HG02798 (cell line): ENCODE measurements around the gene LAMA3.

ENCODE experiments used
- ATAC-seq: cut with Tn5 transposase; IDR thresholded peaks from one replicate; pipeline ENCODE4 v1.9.1; 2021; ENCODE audit warnings: mild to moderate bottlenecking; ENCODE audit not compliant: unreplicated experiment, poor library complexity

The LAMA3 gene

GRCh38 chr18:23842305-23842704, 153.1 kb downstream of the LAMA3 start:
- ATAC-seq, result no peak

DNA sequence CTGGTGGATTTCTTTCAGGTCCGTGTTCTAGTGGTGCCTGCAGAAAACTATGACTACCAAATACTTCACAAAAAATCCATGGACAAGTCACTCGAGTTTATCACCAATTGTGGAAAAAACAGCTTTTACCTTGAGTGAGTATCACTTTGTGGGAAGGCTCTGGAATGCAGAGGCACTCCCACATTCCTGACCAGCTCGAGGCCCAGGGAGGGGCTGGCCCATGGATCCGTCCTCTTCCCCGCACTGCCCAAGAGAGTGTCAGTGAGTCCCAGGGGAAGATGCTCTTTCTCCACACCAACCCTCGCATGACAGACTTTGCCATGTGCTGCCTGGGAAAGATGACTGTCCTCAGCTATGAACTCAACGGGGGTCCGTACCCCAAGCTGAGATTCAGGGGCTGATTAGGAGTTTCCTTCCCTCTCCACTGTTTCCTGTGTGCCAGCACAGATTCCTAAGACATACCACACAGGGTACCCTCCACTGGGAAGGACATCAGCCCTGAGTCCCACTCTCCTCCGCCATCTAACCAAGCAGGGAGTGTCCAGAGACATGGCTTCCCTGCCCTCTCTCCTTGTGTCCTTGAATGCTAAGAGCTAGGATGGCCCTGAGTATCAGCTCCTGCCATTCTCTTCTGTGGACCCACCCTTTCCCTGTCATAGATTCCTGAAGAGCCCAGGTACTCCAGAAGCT, 155.9 kb downstream of the LAMA3 start:
- no peak for ATAC-seq

DNA sequence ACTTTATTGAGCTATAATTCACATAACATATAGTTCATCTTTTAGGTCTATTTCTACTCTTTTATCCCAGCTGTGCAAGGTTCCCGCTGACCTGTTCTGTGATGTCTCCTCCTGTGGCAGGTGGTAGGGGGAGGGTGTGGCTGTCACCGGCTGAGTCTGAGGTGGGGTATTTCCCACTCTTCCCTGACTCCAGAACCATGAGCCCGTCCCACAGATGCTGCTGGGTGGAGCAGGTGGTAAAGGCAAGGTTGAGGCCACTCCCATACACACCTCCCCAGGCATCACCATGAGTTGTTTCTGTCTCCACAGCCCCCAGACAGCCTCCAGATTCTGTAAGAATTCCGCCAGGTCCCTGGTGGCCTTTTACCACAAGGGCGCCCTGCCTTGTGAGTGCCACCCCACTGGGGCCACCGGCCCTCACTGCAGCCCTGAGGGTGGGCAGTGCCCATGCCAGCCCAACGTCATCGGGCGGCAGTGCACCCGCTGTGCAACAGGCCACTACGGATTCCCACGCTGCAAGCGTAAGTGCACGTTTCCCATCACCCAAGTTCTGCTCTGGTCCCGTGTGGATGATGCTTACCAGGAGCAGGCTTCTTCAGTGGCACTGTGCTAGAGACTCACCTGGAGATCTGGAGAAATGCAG, 156.9 kb downstream of the LAMA3 start:
- no peak for ATAC-seq

GRCh38 chr18:23847321-23847986, 158.2 kb downstream of the LAMA3 start:
- ATAC-seq, result no peak

DNA sequence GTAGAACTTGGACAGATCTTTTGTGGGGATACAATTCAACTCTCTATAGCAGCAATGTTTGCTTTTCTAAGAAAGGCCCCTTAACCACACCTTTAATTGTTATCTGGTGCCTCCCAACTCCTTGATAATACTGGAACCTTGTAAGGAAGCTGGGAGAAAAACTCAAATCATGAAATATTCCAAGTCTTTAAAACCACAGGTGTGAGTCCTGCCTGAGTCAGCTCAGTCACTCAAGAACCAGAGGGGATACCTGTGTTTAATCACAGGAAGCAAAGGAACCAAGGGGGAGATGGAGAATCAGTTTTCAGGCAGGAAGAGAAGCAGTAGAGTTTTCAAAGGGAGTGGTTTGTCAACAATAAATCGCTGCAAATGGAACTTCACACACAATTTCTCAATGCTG, 159.9 kb downstream of the LAMA3 start:
- ATAC-seq, result no peak

GRCh38 chr18:23850215-23850614, 161.0 kb downstream of the LAMA3 start:
- ATAC-seq, result no peak

- ATAC-seq, result no peak
Observed at GRCh38 chr18:23851470-23852002, 162.3 kb downstream of the LAMA3 start.

DNA sequence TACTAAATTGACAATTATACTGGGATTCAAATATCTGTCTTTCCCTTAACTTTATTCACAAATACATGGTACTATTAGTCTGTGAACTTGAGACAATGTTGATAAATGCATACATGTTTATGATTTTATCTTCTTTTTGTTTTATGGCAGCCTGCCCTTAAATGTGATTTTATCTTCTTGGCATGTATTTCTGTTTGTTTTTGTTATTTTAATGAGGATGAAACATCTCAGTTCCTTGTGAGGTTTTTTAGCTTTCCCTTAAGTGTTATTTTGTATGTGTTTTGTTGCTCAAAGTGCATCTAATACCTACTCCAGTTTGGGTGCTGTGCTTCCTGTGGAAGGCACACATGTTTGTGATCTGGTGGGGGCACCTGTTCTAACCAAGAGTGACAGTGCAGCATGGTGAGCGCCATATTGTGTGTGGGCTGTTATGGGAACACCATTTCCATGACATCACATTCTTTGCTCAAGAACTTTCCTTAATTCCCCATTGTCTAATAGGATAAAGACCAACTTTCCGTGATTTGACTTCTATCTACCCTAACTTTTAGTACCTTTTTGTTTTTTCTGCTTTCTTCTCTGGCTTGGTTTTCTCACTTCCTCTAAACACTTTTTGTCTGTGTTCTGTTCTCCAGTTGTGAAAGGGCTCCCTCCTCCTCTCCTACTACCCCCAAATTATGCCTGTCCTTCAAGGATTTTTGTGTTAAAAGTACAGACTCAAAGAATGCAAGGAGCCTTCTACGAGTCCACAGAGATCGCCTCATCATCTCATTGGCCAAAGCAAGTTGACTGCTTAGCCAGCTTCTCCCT, 163.2 kb downstream of the LAMA3 start:
- no peak for ATAC-seq

DNA sequence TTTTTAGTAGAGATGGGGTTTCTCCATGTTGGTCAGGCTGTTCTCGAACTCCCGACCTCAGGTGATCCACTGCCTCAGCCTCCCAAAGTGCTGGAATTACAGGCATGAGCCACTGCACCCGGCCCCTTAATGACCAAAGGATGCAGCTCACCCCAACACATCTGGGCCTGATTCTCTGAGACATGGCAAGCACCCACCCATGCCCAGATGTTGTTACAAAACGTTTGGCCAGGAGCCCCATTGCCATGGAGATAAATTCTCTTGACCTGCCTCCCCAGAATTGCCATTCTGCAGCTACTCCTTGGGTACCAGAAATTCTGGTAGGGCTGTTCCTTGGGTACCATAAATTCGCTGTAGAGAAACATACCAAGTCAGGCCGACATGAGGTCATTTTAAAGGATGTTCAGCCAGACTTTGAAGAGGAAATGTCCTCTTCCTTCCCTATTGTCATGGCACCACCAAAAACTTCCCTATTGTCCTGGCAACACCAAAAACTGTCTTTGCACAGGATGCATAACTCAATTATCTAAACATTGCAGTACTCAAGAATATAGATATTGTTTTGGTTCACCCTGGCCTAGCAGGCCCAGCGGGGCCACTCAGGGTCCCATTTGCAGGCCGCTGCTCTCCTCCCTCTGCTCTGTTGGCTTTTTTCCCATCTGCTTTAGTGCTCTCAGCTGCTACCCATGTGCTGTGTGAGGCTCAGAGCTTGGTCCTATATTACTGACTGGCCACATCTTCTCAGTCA, 164.4 kb downstream of the LAMA3 start:
- ATAC-seq, result no peak

DNA sequence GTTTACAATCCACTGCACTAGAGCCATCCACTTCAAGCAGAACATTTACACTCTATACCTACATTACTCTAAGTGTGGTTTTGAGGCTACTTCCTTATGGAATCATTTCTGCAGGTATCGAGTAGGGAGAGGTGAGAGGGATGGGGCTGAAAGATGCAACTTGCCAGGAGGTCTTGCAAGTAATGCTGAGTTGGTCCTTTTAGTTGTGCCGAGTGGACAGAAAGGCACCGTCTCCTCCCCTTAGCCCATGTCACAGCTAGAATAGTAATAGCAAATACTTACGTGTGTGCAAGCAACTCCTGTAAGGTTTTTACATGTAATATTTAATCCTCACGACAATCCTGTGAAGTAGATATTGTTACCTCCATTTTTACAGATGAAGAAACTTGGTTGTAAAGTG, 166.5 kb downstream of the LAMA3 start:
- ATAC-seq, result no peak

DNA sequence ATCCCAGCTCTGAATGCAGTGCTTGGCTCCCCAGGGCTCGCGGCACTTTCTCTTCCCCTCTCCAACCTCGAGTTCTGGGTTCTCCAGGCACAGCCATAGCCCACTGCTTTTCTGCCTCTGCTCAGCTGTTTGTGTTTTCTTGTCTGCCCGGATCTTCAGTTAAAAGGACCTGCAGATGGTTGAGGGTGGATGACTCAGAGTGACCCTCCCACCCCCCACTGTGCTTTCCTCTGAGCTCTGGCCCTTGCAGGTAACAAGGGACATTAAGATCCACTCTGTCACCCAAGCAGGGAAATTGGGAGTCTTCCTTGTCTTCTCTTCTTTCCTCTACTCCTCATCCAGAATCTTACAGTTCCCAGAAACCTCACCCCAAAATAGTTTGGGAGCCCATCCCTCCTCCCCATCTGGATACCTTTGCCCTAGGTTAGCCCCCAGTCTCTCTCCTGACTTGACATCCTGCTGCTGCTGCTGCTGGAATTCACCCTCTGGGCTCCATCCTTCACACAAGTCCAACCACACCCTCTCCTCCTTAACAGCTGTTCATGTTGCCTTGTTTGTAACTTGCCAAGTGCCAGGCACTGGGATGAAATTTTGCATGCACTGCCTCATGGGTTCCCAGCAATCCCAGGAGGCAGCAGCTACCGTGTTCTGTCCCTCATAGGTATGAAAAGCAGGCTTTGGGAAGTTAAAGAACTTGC, 167.4 kb downstream of the LAMA3 start:
- no peak for ATAC-seq

- no peak for ATAC-seq
Observed at GRCh38 chr18:23857164-23857552, 167.9 kb downstream of the LAMA3 start.

DNA sequence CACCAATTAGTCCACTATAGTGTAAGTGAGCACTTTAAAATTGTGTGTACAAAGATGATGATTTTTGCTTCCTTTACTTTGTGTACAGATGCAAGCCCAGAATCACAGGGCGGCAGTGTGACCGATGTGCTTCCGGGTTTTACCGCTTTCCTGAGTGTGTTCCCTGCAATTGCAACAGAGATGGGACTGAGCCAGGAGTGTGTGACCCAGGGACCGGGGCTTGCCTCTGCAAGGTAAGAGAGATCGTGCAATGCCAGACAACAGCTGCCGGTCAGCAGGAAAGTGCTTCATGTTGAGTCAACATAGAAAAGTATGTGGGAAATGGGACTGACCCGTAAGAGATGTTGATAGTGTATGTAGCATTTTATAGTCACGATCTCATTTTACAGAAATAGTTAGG, 168.5 kb downstream of the LAMA3 start:
- no peak for ATAC-seq

DNA sequence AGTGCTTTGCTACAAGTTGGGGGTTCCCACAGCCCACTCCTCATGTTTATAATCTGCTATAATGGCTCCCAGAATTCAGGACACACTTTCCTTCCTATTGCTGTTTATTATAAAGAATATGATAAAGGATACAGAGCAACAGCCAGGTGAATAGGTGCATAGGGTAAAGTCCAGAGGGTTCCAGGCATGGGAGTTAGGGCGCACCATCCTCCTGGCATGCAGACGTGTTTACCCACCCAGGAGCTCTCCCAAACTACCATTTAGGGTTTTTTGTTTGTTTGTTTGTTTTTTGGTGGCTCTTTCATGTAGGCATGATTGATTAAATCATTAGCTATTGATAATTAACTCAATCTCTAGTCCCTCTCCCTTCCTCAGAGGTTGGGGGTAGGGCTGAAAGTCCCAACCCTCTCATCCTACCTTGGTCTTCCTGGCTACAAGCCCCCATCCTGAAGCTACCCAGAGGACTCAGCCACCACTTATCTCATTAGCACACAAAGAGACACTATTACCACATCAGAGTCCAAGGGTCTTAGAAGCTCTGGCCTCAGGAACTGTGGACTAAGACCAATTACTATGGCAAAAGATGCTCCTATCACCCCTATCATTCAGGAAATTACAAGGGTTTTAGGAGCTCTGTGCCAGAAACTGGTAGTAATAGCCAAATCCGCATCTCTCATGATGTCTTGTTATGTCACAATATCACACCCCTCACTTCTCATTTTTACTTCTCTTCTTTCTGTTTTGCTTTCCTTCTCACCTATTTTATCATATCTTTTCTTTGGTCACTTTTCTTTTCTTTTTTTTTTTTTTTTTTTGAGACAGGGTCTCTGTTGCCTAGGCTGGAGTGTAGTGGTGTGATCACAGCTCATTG, 170.4 kb downstream of the LAMA3 start:
- ATAC-seq, result no peak

DNA sequence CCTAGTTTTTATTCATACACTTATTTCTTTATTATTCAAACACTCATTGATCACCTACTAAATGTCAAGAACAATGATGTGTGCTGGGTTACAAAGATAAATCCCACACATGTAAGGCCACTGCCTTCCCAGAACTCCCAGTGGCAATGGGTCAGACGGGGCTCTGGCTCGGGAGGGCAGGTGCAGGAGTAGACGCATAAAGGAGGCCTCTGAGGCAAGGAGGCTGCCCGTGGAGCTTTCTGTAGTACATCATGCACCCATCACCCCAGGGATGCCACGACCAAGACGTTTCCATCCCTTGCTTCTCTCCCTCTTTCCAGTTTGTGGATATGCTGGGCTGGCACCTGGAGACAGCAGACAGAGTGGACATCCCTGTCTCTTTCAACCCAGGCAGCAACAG, 172.1 kb downstream of the LAMA3 start:
- ATAC-seq, result no peak

GRCh38 chr18:23861805-23862470, 172.7 kb downstream of the LAMA3 start:
- no peak for ATAC-seq

GRCh38 chr18:23864624-23865023, 175.4 kb downstream of the LAMA3 start:
- ATAC-seq, result no peak

DNA sequence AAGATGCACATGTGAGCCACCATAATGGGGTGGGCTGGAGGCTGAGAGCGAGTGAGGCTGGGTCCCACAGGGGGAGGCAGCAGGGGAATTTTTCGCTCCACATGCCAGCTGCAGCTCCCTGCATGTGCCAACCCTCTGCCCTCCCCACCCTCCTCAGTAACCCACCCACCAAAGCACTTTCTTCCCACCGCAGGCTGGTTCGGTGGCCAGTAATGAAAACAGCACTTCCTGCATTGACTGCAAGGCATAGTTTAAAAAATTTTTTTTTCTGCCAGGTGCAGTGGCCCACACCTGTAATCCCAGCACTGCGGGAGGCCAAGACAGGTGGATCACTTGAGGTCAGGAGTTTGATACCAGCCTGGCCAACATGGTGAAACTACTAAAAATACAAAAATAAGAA, 177.8 kb downstream of the LAMA3 start:
- no peak for ATAC-seq
